Stimulated activated CD4-positive, alpha-beta T cell treated with anti-CD3 and anti-CD28 coated beads, Interleukin-1b, Interleukin-23, amount 100 ng/mL, for 1 hour (primary cell): Measurements from ENCODE around the gene PTPRG.
"Not testable (repeated sequence)": the region's sequence is repeated elsewhere in the genome, so short reads cannot be mapped to it uniquely, and the experiment has no call there.

Experiments
- DNase-seq, 2 donors: peaks; one replicate each; pipeline ENCODE4 v3.0.0-alpha.2; 2020; ENCODE audit warnings: low read depth in 2 of 2

Gene PTPRG

GRCh38 chr3:61796088-61796680 lies 234.8 kb downstream of the PTPRG start:
- DNase-seq = no peak

- no peak for DNase-seq
Observed at GRCh38 chr3:61796911-61797310, 235.5 kb downstream of the PTPRG start.

- DNase-seq = no peak
Observed at GRCh38 chr3:61802772-61803171, 241.4 kb downstream of the PTPRG start.

- no peak for DNase-seq
Observed at GRCh38 chr3:61803983-61804382, 242.6 kb downstream of the PTPRG start.

GRCh38 chr3:61804782-61805181 lies 243.4 kb downstream of the PTPRG start:
- DNase-seq = no peak

- DNase-seq = no peak
Observed at GRCh38 chr3:61805510-61806080, 244.2 kb downstream of the PTPRG start.

- DNase-seq = no peak
Observed at GRCh38 chr3:61806810-61807209, 245.4 kb downstream of the PTPRG start.

- DNase-seq = no peak
Observed at GRCh38 chr3:61807865-61808276, 246.5 kb downstream of the PTPRG start.

GRCh38 chr3:61808526-61808925 lies 247.2 kb downstream of the PTPRG start:
- no peak for DNase-seq

- no peak for DNase-seq
Observed at GRCh38 chr3:61808999-61809398, 247.6 kb downstream of the PTPRG start.

- DNase-seq = no peak
Observed at GRCh38 chr3:61809879-61810278, 248.5 kb downstream of the PTPRG start.

- no peak for DNase-seq
Observed at GRCh38 chr3:61810953-61811497, 249.7 kb downstream of the PTPRG start.

GRCh38 chr3:61811652-61812051 lies 250.3 kb downstream of the PTPRG start:
- no peak for DNase-seq

- no peak for DNase-seq
Observed at GRCh38 chr3:61812085-61812484, 250.7 kb downstream of the PTPRG start.

GRCh38 chr3:61812517-61812916 lies 251.1 kb downstream of the PTPRG start:
- no peak for DNase-seq

GRCh38 chr3:61813636-61814035 lies 252.3 kb downstream of the PTPRG start:
- no peak for DNase-seq

GRCh38 chr3:61814674-61815073 lies 253.3 kb downstream of the PTPRG start:
- DNase-seq = no peak

GRCh38 chr3:61816304-61816703 lies 254.9 kb downstream of the PTPRG start:
- DNase-seq = not testable (repeated sequence)

GRCh38 chr3:61819861-61820260 lies 258.5 kb downstream of the PTPRG start:
- DNase-seq = no peak

GRCh38 chr3:61820306-61820992 lies 259.1 kb downstream of the PTPRG start:
- DNase-seq = no peak

GRCh38 chr3:61821823-61822251 lies 260.5 kb downstream of the PTPRG start:
- no peak for DNase-seq

- no peak for DNase-seq
Observed at GRCh38 chr3:61822588-61822987, 261.2 kb downstream of the PTPRG start.

- no peak for DNase-seq
Observed at GRCh38 chr3:61824553-61825135, 263.3 kb downstream of the PTPRG start.
